PC-3 (cell line): Measurements from ENCODE around the gene CASP14.

ENCODE experiments used
- EZH2 ChIP-seq: fragments of 300-600 bp; sonication (generic); IDR thresholded peaks from one replicate; pipeline ENCODE4 v1.6.1; 2017; ENCODE audit warnings: antibody characterized with exemption, mild to moderate bottlenecking, low read length; ENCODE audit not compliant: unreplicated experiment
- EZH2phosphoT487 ChIP-seq: fragments of 300-600 bp; sonication (generic); IDR thresholded peaks from 2 replicates; pipeline ENCODE4 v1.6.1; 2018; ENCODE audit warnings: mild to moderate bottlenecking, antibody characterized with exemption, low read length, borderline replicate concordance
- TF ChIP-seq, protein P1 (sequence below): fragments of 300-600 bp; sonication (generic); conservative IDR thresholded peaks from 2 replicates; pipeline ENCODE4 v1.5.1; 2017; ENCODE audit warnings: antibody characterized with exemption, low read depth, mild to moderate bottlenecking, low read length

DNA sequence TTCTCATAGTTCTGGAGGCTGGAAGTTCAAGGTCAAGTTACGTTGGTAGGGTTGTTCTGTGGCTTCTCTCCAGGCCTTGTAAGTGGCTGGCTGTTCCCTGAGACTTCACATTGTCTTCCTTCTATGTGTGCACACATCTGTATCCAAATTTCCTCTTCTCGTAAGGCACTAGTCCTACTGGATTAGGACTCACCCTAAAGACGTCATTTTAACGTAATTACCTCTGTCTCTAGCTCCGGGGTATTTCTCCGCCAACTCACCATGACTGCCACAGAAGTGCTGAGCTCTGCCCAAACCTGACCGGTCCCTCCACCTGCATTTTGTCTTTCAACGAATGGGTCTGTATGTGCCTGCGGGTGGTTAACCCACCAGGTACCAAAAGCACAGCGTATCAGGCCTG is 49.2 kb downstream of the CASP14 start:
- TF ChIP-seq, protein P1, sequence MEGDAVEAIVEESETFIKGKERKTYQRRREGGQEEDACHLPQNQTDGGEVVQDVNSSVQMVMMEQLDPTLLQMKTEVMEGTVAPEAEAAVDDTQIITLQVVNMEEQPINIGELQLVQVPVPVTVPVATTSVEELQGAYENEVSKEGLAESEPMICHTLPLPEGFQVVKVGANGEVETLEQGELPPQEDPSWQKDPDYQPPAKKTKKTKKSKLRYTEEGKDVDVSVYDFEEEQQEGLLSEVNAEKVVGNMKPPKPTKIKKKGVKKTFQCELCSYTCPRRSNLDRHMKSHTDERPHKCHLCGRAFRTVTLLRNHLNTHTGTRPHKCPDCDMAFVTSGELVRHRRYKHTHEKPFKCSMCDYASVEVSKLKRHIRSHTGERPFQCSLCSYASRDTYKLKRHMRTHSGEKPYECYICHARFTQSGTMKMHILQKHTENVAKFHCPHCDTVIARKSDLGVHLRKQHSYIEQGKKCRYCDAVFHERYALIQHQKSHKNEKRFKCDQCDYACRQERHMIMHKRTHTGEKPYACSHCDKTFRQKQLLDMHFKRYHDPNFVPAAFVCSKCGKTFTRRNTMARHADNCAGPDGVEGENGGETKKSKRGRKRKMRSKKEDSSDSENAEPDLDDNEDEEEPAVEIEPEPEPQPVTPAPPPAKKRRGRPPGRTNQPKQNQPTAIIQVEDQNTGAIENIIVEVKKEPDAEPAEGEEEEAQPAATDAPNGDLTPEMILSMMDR: no peak
- TF ChIP-seq EZH2: no peak
- TF ChIP-seq EZH2phosphoT487: no peak
